SU-DHL-6 (cell line): ENCODE results near the gene NPB.

ENCODE experiments used
- H2AFZ ChIP-seq: fragments of 200-600 bp; sonication (generic); 2 replicates; pipeline ENCODE4 v1.6.1; 2014; ENCODE audit warnings: low read depth, mild to moderate bottlenecking, moderate library complexity, mixed read lengths, antibody characterized with exemption, low read length; ENCODE audit not compliant: severe bottlenecking
- H3F3A ChIP-seq: fragments of 200-600 bp; shearing (Covaris generic); 2 replicates; pipeline ENCODE4 v1.6.0; 2016; ENCODE audit warnings: antibody characterized with exemption, mild to moderate bottlenecking; ENCODE audit not compliant: insufficient read depth
- H3K27ac ChIP-seq: fragments of 200-600 bp; sonication (generic); 2 replicates; pipeline ENCODE4 v1.5.1; 2016; ENCODE audit warnings: low read depth, mild to moderate bottlenecking, low read length, moderate library complexity, mixed read lengths
- H3K27me3 ChIP-seq: fragments of 200-600 bp; sonication (generic), shearing (Covaris generic); 2 replicates; pipeline ENCODE4 v1.6.0; 2014; ENCODE audit warnings: mild to moderate bottlenecking, low read length
- H3K36me3 ChIP-seq: fragments of 200-600 bp; sonication (generic); 2 replicates; pipeline ENCODE4 v1.6.1; 2014; ENCODE audit warnings: mild to moderate bottlenecking, low read length, mixed read lengths
- H3K4me2 ChIP-seq: fragments of 300-600, 200-600 bp; shearing (Covaris generic), sonication (generic); 2 replicates; pipeline ENCODE4 v1.6.0; 2014; ENCODE audit warnings: low read length, low read depth, mild to moderate bottlenecking; ENCODE audit not compliant: poor library complexity, severe bottlenecking
- H3K4me3 ChIP-seq: fragments of 200-600 bp; sonication (generic); 2 replicates; pipeline ENCODE4 v1.5.1; 2014; ENCODE audit warnings: antibody characterized with exemption, low read length, mild to moderate bottlenecking, mixed read lengths; ENCODE audit not compliant: insufficient read depth, poor library complexity, severe bottlenecking
- H3K79me2 ChIP-seq: fragments of 200-600 bp; sonication (generic); 2 replicates; pipeline ENCODE4 v1.6.1; 2014; ENCODE audit warnings: mild to moderate bottlenecking, low read length, moderate library complexity; ENCODE audit not compliant: insufficient read depth
- H3K9ac ChIP-seq: fragments of 200-600 bp; sonication (generic); 2 replicates; pipeline ENCODE4 v1.7.0; 2014; ENCODE audit warnings: mild to moderate bottlenecking, low read length
- H3K9me2 ChIP-seq: fragments of 200-600 bp; sonication (generic); replicated peaks from 2 replicates; pipeline ENCODE4 v1.6.1; 2014; ENCODE audit warnings: low read length; ENCODE audit not compliant: insufficient read depth
- H3K9me3 ChIP-seq: fragments of 200-600 bp; sonication (generic); 2 replicates; pipeline ENCODE4 v1.6.1; 2014; ENCODE audit warnings: low read length, mixed read lengths; ENCODE audit not compliant: insufficient read depth
- H4K20me1 ChIP-seq: fragments of 200-600 bp; sonication (generic); 2 replicates; pipeline ENCODE4 v1.6.1; 2014; ENCODE audit warnings: low read depth, mild to moderate bottlenecking, antibody characterized with exemption, low read length, moderate library complexity, mixed read lengths
- CTCF ChIP-seq: fragments of 200-600 bp; sonication (generic); IDR thresholded peaks from one replicate; pipeline ENCODE4 v1.5.1; 2017; ENCODE audit warnings: antibody characterized with exemption, mild to moderate bottlenecking, low read length, moderate library complexity; ENCODE audit not compliant: insufficient read depth, poor library complexity, severe bottlenecking
- EZH2phosphoT487 ChIP-seq: fragments of 200-600 bp; sonication (generic), shearing (Covaris generic); conservative IDR thresholded peaks from 2 replicates; pipeline ENCODE4 v1.6.1; 2018; ENCODE audit warnings: mild to moderate bottlenecking, antibody characterized with exemption, low read length, moderate library complexity, mixed read lengths

NPB gene

GRCh38 chr17:81924557-81925532 is 22.8 kb downstream of the NPB start:
- Histone ChIP-seq H3K27me3 (no peaks in the 10 kb centered on the region), H2AFZ (no peak overlapping the region), H4K20me1 (no peaks in the 10 kb centered on the region), H3K27ac (no peak overlapping the region), H3K79me2 (peaks cover 63% of the 10 kb centered on the region), H3K9me3 (no peaks in the 10 kb centered on the region), H3K9me2 (no peaks in the 10 kb centered on the region), H3K36me3 (no peaks in the 10 kb centered on the region), H3F3A (no peaks in the 10 kb centered on the region), H3K9ac (no peak overlapping the region), H3K4me2 (no peak overlapping the region), H3K4me3 (no peak overlapping the region)
- TF ChIP-seq EZH2phosphoT487 (no peak), CTCF (no peak)

- Histone ChIP-seq H3F3A (0 out of 2 replicates have a peak, but pooled peaks cover 8% of the 10 kb centered on the region), H3K36me3 (no peaks in the 10 kb centered on the region), H3K9ac (peak overlapping the region; percentile 93), H3K9me3 (no peaks in the 10 kb centered on the region), H3K4me3 (peak overlapping the region; percentile 92), H3K79me2 (peaks cover 52% of the 10 kb centered on the region), H3K4me2 (peak overlapping the region; percentile 71), H3K27me3 (no peaks in the 10 kb centered on the region), H2AFZ (no peak overlapping the region), H3K27ac (peak overlapping the region; percentile 86), H4K20me1 (no peaks in the 10 kb centered on the region), H3K9me2 (no peaks in the 10 kb centered on the region)
- TF ChIP-seq CTCF (no peak), EZH2phosphoT487 (no peak)
These were observed 23.9 kb downstream of the NPB start for GRCh38 chr17:81925860-81926450.

- TF ChIP-seq EZH2phosphoT487: no peak
- TF ChIP-seq CTCF: no peak
- Histone ChIP-seq H3K27ac (peak overlapping the region; percentile 86), H3K4me3 (peak overlapping the region; percentile 92), H3K27me3 (no peaks in the 10 kb centered on the region), H3K9me3 (no peaks in the 10 kb centered on the region), H3F3A (peaks cover 12% of the 10 kb centered on the region; the same call in 1 of the 2 replicates), H3K79me2 (peaks cover 46% of the 10 kb centered on the region), H3K9me2 (no peaks in the 10 kb centered on the region), H3K4me2 (peak overlapping the region; percentile 71), H2AFZ (no peak overlapping the region), H4K20me1 (no peaks in the 10 kb centered on the region), H3K9ac (peak overlapping the region; percentile 93), H3K36me3 (no peaks in the 10 kb centered on the region)
These were observed 24.6 kb downstream of the NPB start for GRCh38 chr17:81926451-81927151.
